H9 (cell line): ENCODE results near the gene SCUBE2. TPM values are rescaled to one million over a fixed set of nuclear protein-coding genes. Genes with fewer than 3 reads are reported as not detected.

ENCODE experiments used
- DNase-seq: peaks from one replicate; pipeline ENCODE4 v3.0.0-alpha.2; 2017
- H2AFZ ChIP-seq: one replicate; pipeline ENCODE4 v1.6.1; 2013; ENCODE audit warnings: mild to moderate bottlenecking, low read length, control low read depth, moderate library complexity
- H2AK5ac ChIP-seq: 2 replicates; pipeline ENCODE4 v1.6.1; 2013; ENCODE audit warnings: low read length, control low read depth, mixed read lengths; ENCODE audit not compliant: insufficient read length
- H2BK120ac ChIP-seq: one replicate; pipeline ENCODE4 v1.6.1; 2013; ENCODE audit warnings: low read depth, mild to moderate bottlenecking, low read length, control low read depth, inconsistent platforms; ENCODE audit not compliant: poor library complexity, severe bottlenecking
- H2BK12ac ChIP-seq: 2 replicates; pipeline ENCODE4 v1.6.1; 2013; ENCODE audit warnings: low read length, control low read depth, mixed read lengths, low read depth; ENCODE audit not compliant: insufficient read length
- H2BK15ac ChIP-seq: 2 replicates; pipeline ENCODE4 v1.6.1; 2013; ENCODE audit warnings: low read depth, low read length, control low read depth
- H2BK20ac ChIP-seq: one replicate; pipeline ENCODE4 v1.6.1; 2013; ENCODE audit warnings: low read depth, mild to moderate bottlenecking, low read length, control low read depth, inconsistent platforms; ENCODE audit not compliant: poor library complexity, severe bottlenecking
- H2BK5ac ChIP-seq: 2 replicates; pipeline ENCODE4 v1.6.1; 2013; ENCODE audit warnings: low read length, control low read depth, mixed read lengths; ENCODE audit not compliant: insufficient read length
- H3K14ac ChIP-seq: 2 replicates; pipeline ENCODE4 v1.6.1; 2013; ENCODE audit warnings: low read length, control low read depth; ENCODE audit not compliant: insufficient read depth
- H3K18ac ChIP-seq: 2 replicates; pipeline ENCODE4 v1.6.1; 2013; ENCODE audit warnings: low read depth, mild to moderate bottlenecking, mixed read lengths, low read length, control low read depth; ENCODE audit not compliant: insufficient read length
- H3K23ac ChIP-seq: 2 replicates; pipeline ENCODE4 v1.6.1; 2013; ENCODE audit warnings: low read length, control low read depth, mixed read lengths, low read depth; ENCODE audit not compliant: insufficient read length
- H3K23me2 ChIP-seq: 2 replicates; pipeline ENCODE4 v1.6.1; 2013; ENCODE audit warnings: low read depth, mild to moderate bottlenecking, mixed read lengths, low read length, control low read depth; ENCODE audit not compliant: insufficient read length, poor library complexity, severe bottlenecking
- H3K27ac ChIP-seq: 2 replicates; pipeline ENCODE4 v1.5.1; 2013; ENCODE audit warnings: low read length, control low read depth, mixed read lengths, low read depth; ENCODE audit not compliant: insufficient read length
- H3K27me3 ChIP-seq: 2 replicates; pipeline ENCODE4 v1.6.1; 2013; ENCODE audit warnings: low read length, control low read depth, inconsistent platforms; ENCODE audit not compliant: insufficient read depth
- H3K4ac ChIP-seq: 2 replicates; pipeline ENCODE4 v1.6.1; 2013; ENCODE audit warnings: low read depth, mild to moderate bottlenecking, control low read depth, inconsistent platforms, low read length, moderate library complexity
- H3K4me1 ChIP-seq: 2 replicates; pipeline ENCODE4 v1.6.1; 2013; ENCODE audit warnings: low read length, control low read depth, inconsistent platforms; ENCODE audit not compliant: insufficient read depth
- H3K4me2 ChIP-seq: 2 replicates; pipeline ENCODE4 v1.6.1; 2013; ENCODE audit warnings: low read length, control low read depth, mixed read lengths; ENCODE audit not compliant: insufficient read length, insufficient read depth
- H3K56ac ChIP-seq: 2 replicates; pipeline ENCODE4 v1.6.1; 2013; ENCODE audit warnings: low read depth, mild to moderate bottlenecking, mixed read lengths, low read length, control low read depth; ENCODE audit not compliant: insufficient read length
- H3K79me1 ChIP-seq: 2 replicates; pipeline ENCODE4 v1.6.1; 2013; ENCODE audit warnings: low read depth, mild to moderate bottlenecking, moderate library complexity, low read length, control low read depth, inconsistent platforms; ENCODE audit not compliant: insufficient read depth, poor library complexity, severe bottlenecking
- H3K79me2 ChIP-seq: 2 replicates; pipeline ENCODE4 v1.6.1; 2013; ENCODE audit warnings: low read length, control low read depth, inconsistent platforms; ENCODE audit not compliant: insufficient read depth
- H3K9ac ChIP-seq: 2 replicates; pipeline ENCODE4 v1.6.1; 2013; ENCODE audit warnings: low read length, control low read depth, mixed read lengths; ENCODE audit not compliant: insufficient read length; ENCODE audit errors: extremely low read depth
- H3K9me3 ChIP-seq: one replicate; pipeline ENCODE4 v1.6.1; 2013; ENCODE audit warnings: low read depth, low read length, inconsistent platforms; ENCODE audit not compliant: control insufficient read depth
- H3T11ph ChIP-seq: one replicate; pipeline ENCODE4 v1.6.1; 2013; ENCODE audit warnings: mild to moderate bottlenecking, low read length, control low read depth, inconsistent platforms
- H4K20me1 ChIP-seq: one replicate; pipeline ENCODE4 v1.6.1; 2013; ENCODE audit not compliant: control insufficient read depth, insufficient read length, insufficient read depth
- H4K5ac ChIP-seq: 2 replicates; pipeline ENCODE4 v1.6.1; 2013; ENCODE audit warnings: low read depth, mild to moderate bottlenecking, mixed read lengths, low read length, control low read depth; ENCODE audit not compliant: insufficient read length
- H4K8ac ChIP-seq: replicated peaks from 2 replicates; pipeline ENCODE4 v1.6.1; 2013; ENCODE audit warnings: low read length, control low read depth, mixed read lengths, low read depth; ENCODE audit not compliant: insufficient read length
- H4K91ac ChIP-seq: 2 replicates; pipeline ENCODE4 v1.6.1; 2013; ENCODE audit warnings: low read depth, mild to moderate bottlenecking, moderate library complexity, mixed read lengths, low read length, control low read depth; ENCODE audit not compliant: insufficient read length
- H3K27ac Mint-ChIP-seq, 3 experiments: 2 replicates in 2 of 3; 3 replicates in 1 of 3; pipeline ENCODE4 v1.8.0; 2020 to 2021; ENCODE audit warnings: mixed read lengths in 3 of 3, mild to moderate bottlenecking in 1 of 3, moderate library complexity in 1 of 3
- H3K27me3 Mint-ChIP-seq: 2 replicates; pipeline ENCODE4 v1.8.0; 2021; ENCODE audit warnings: low read depth, mild to moderate bottlenecking, moderate library complexity, mixed read lengths
- H3K36me3 Mint-ChIP-seq, 3 experiments: 2 replicates in 2 of 3; 3 replicates in 1 of 3; pipeline ENCODE4 v1.8.0; 2020 to 2021; ENCODE audit warnings: low read depth in 3 of 3, mixed read lengths in 3 of 3; ENCODE audit not compliant: insufficient read depth in 1 of 3
- H3K4me1 Mint-ChIP-seq, 2 experiments: 2 replicates each; pipeline ENCODE4 v1.8.0; 2020; ENCODE audit warnings: mixed read lengths in 2 of 2
- H3K4me3 Mint-ChIP-seq, 2 experiments: 2 replicates in 1 of 2; 3 replicates in 1 of 2; pipeline ENCODE4 v1.8.0; 2020 to 2021; ENCODE audit warnings: mild to moderate bottlenecking in 2 of 2, mixed read lengths in 2 of 2, moderate library complexity in 1 of 2
- H3K9me3 Mint-ChIP-seq, 2 experiments: 2 replicates in 1 of 2; 3 replicates in 1 of 2; pipeline ENCODE4 v1.8.0; 2020; ENCODE audit warnings: mild to moderate bottlenecking in 2 of 2, mixed read lengths in 2 of 2, moderate library complexity in 1 of 2
- CTCF ChIP-seq: fragments of 200-600 bp; sonication (generic); conservative IDR thresholded peaks from 3 replicates; pipeline ENCODE4 v1.8.0; 2021; ENCODE audit warnings: antibody characterized with exemption, mild to moderate bottlenecking
- WGBS: extraction: QIAGEN DNeasy Blood & Tissue Kit; methylation state at CpG from one replicate; pipeline ENCODE4 v1.1.7; 2013; ENCODE audit warnings: missing lambda C conversion rate, low lambda C conversion rate, mixed read lengths; ENCODE audit not compliant: insufficient read length; ENCODE audit errors: extremely low coverage; 5-methylcytosine and 5-hydroxymethylcytosine counted together
- total RNA-seq: library from RNA; stranded (reverse); gene quantifications from 2 replicates; pipeline ENCODE4 v1.2.1, GENCODE V29; 2021

Gene SCUBE2
- total RNA-seq, 1 experiment from 2014 or later, result 1.6 TPM

- no peaks in the 10 kb centered on the region for H3K36me3 Mint-ChIP-seq
- H3K79me1 ChIP-seq, result no peaks in the 10 kb centered on the region
- H3K9me3 Mint-ChIP-seq, result no peaks in the 10 kb centered on the region
These were observed 24.9 kb downstream of the SCUBE2 start for GRCh38 chr11:9066433-9066925.

More at GRCh38 chr11:9066433-9066925, 24.9 kb downstream of the SCUBE2 start:
- no peak overlapping the region for H3K4me2 ChIP-seq
- no peaks in the 10 kb centered on the region for H3K23me2 ChIP-seq
- no peak overlapping the region for H3K56ac ChIP-seq
- no CpG with 5 or more reads among the region's 5 CpGs for WGBS
- H2BK120ac ChIP-seq, result no peak overlapping the region
- DNase-seq, result no peak
- no peak overlapping the region for H2AK5ac ChIP-seq
- no peak overlapping the region for H3K18ac ChIP-seq
- no peak overlapping the region for H3T11ph ChIP-seq
- H4K91ac ChIP-seq, result no peak overlapping the region
- no peak overlapping the region for H3K4me3 Mint-ChIP-seq
- peaks cover 21 to 28% of the 10 kb centered on the region in 2 experiments for H3K4me1 Mint-ChIP-seq
- no peak overlapping the region for H3K9ac ChIP-seq
- no peaks in the 10 kb centered on the region for H3K79me2 ChIP-seq
- H2BK20ac ChIP-seq, result no peak overlapping the region
- H4K20me1 ChIP-seq, result no peaks in the 10 kb centered on the region
- H3K9me3 ChIP-seq, result no peaks in the 10 kb centered on the region
- no peak overlapping the region for H3K23ac ChIP-seq
- no peak overlapping the region for H2BK12ac ChIP-seq
- H3K27ac Mint-ChIP-seq, result peak overlapping the region in 1 of 3 experiments; percentile 62; a peak in 1 of 7 replicates
- H3K14ac ChIP-seq, result no peak overlapping the region
- H2BK5ac ChIP-seq, result no peak overlapping the region
- H3K27me3 ChIP-seq, result no peaks in the 10 kb centered on the region
- H2AFZ ChIP-seq, result no peak overlapping the region
- peaks cover 1% of the 10 kb centered on the region for H3K27me3 Mint-ChIP-seq
- no peak for TF ChIP-seq CTCF
- no peak overlapping the region for H3K4ac ChIP-seq
- peaks cover 3% of the 10 kb centered on the region; the same call in 1 of the 2 replicates for H3K4me1 ChIP-seq
- no peak overlapping the region for H4K8ac ChIP-seq
- H3K27ac ChIP-seq, result no peak overlapping the region
- no peak overlapping the region for H4K5ac ChIP-seq
- H2BK15ac ChIP-seq, result no peak overlapping the region
